ENCODE data around the gene VPS4A.
"Not testable (repeated sequence)": the region's sequence is repeated elsewhere in the genome, so short reads cannot be mapped to it uniquely, and the experiment has no call there.

VPS4A gene

DNA sequence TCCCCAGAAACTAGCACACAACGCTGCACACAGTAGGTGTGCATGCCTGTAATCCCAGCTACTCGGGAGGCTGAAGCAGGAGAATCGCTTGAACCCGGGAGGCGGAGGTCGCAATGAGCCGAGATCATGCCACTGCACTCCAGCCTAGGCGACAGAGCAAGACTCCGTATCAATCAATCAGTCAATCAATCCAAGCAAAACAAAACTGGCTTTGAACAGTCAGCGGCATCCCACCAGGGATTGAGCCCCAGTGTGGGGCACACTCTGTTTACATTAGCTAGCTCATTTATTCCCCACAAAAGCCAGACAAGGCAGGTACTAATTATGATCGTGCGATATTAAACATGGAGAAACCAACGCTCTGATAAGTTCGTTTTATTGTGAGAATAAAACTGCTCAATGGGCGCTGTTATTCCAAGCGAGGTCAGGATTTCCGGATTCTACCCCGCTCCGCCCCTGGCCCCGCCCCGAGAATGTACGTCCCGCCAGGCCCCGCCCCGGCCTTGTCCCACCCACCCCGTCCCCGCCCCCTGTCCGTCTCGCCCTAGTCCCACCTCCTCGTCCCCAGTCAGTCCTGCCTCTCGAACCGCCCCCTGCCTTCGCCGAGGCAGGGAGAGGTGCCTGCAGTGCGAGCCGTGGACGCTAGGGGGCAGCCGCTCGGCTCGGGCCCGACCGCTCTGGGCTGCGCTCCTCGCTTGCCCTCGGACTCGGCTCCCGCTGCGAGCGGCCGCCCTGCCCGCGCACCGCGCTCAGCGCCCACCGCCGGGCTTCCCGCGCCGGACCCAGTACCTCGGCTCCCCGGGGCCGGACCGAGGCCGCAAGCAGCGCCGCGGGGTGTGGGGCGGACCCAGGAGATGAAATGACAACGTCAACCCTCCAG lies at the start of gene VPS4A:
Gene VPS4A (plus strand): TSS at position 698 of the 880 bp plus-strand sequence. CDS start 162 bp downstream, at position 860.
- peak; percentile 66 to 94 for DNase-seq

DNA sequence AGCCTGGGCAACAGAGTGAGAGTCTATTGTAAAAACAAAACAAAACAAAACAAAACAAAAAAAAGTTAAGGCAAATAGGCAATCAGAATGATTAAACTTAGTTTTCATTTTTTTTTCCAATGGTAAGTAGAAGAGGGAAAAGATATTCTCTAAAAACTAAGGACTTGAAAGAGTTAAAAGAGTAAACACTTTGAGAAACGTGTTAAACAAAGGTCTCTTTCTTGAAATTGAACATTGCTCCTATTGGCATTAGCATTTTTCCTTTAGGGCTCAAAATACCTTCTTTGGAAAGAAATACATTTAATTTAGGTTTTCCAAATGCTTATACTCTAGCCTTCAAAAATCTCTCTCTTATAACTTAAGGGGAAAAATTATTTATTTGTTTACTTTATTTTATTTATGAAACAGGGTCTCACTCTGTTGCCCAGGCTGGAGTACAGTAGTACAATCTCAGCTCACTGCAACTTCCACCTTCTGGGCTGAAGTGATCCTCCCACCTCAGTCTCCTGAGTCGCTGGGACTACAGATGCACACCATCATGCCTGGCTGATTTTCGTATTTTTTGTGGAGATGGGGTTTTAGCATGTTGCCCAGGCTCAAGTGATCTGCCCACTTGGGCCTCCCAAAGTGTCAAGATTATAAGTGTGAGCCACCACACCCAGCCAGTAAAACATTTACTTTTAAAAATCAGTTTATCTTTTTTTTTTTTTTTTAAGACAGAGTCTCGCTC lies 44.7 kb upstream of the VPS4A start:
- DNase-seq, result no peak

DNA sequence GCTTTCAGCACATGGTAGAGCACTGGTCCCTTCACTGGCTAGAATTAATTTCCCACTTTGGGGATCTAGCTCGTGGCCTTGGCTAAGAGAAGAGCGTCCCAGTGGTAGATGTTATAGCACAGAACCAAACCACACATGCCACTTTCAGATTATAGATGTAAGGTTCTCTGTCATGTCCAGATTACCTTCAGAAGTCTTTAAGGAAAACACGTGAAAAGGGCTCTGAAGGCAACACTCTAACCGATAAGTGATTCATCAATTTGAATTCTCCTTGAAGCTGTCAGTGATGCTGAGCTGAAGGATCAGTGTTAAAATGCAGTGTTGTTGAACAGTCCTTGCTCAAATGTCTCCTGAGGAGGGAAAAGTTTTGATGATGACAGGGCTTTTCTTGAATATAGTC lies 43.5 kb upstream of the VPS4A start:
- no peak for DNase-seq

DNA sequence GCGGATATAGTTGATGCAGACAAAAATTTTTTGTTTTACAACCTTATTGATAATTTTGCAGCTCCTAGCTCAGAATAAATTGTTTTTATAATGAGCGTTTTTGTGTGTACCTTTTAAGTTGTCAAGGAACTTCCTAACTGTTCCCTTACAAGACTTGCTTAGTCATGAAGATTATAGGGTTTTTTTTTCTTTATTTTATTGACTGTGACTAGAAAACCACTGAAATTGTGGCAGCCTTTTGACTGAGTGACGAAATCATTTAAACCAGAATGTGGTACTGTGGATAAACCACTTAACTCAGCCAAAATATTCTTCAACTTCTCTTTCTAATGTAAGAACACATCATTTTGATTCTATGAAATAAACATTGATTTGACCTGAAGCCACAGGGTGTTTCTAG lies 40.8 kb upstream of the VPS4A start:
- no peak for DNase-seq

DNA sequence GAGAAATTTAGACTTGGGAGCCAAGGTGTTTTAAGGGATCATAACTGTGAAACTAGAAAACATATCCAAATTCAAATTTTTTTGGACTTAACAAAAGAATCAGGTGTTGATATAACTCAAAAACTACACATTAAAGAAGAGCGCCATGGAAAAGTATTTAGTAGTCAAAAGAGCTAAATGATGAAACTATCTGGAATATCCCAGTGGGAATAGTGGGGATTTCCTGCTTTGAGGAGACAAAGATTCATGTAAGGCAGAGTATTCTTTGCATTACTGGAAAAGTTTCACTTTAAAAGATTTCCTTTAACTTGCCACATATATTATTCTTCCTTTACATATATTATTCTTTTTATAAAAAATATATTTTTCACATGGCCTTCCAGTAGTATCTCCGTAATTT lies 40.3 kb upstream of the VPS4A start:
- no peak for DNase-seq

DNA sequence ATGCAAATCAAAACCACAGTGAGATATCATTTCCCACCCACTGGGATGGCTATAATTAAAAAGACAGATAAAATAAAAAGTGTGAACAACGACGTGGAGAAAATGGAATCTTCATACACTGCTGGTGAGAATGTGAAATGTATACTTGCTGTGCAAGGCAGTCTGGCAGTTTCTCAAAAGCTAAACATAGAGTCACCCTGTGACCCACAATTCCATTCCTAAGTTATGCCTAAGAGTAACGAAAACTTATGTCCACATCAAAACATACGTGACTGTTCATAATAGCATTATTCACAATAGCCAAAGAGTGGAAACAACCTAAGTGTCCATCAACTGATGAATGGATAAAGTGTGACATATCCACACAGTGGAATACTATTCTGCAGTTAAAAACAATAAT lies 38.1 kb upstream of the VPS4A start:
- DNase-seq, result no peak

DNA sequence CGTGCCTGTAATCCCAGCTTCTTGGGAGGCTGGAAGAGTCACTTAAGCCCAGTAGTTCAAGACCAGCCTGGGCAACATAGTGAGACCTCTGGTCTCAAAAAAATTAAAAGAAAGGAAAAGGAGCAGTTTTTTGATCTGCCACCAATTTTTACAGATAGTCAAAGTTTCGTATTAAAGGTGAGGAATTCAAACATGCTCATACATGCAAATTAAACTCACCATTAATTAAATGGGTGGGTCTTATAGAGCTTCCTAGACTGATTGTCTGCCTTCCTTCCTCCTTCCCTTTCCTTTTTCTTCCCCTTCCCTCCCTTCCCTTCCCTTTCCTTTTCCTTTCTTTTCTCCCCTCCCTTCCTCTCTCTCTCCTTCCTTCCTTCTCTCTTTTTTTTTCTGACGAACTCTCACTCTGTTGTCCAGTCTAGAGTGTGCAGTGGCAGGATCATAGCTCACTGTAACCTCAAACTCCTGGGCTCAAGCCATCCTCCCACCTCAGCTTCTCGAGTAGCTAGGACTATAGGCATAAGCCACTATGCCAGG lies 36.4 kb upstream of the VPS4A start:
- no peak for DNase-seq

DNA sequence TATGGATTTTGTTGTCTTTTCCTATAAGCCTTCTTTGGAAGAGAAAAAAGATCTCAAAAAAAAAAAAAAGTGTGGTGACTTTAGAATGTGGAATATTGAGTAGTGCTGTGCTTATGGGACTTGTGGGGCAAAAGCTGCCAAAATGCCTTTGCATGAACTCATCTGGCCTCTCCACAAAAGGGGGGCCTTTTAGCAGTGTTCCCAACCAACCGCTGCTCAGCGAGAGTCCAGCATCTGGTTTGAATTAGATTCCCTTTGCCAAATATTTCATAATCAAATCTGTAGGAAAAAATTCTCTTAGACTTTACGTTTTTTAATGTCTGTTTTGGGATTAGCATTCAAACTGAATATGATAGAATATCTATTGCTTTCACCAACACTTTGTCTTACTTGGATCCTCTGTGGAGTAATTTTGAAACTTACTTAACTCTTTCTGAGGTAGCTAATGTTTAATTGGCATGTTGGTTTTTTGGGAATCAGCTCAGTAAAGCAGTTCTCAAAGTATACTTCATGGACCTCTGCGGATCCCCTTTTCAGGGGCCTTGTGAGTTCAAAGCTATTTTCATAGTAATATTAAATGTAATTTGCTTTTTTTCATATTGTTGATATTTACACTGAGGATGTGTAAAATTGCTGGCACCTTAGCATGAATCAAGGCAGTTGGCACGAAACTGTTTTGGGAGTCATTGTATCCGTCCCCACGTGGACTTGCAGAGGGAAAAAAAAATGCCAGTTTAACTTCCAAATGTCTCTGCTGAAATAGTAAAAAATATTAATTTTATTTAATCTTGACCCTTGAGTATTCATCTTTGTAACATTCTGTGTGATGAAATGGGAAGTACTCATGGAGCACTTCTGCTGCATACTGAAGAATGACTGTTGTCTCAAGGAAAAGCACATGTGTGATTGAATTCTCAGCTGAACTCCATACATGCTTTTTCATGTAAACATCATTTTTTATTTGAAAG lies 34.7 kb upstream of the VPS4A start:
- no peak for DNase-seq

DNA sequence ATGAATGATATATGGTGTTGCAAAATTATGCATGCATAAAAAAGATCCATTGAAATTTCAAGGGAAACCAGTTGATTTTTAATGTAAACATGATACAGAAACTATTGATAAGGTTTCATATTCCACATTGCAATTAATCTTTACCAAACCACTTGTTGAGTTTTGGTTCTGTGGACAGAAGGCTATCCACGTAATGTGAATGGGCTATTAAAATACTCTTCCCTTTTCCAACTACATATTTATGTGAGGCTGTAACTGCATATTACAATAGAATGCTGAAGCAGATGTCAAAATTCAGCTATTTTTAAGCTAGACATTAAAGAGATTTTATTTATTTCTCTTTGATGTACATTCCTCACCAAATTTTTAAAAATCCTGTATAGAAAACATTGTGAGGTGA lies 33.7 kb upstream of the VPS4A start:
- no peak for DNase-seq

DNA sequence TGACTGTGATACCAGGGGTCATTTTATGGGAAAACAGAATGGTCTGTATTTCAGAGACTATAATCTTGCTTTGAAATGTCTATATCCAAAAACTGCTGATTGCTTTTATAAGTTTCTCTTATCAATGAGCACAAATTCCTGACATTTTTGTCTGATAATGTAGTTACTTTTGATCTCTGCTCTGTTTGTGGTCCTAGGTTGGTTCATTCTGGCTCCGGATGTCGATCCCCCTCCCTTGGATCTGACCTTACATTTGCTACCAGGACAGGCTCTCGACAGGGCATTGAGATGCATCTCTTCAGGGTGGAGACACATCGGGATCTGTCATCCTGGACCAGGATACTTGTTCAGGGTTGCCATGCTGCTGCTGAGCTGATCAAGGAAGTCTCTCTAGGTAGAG lies 27.3 kb upstream of the VPS4A start:
- DNase-seq, result no peak

DNA sequence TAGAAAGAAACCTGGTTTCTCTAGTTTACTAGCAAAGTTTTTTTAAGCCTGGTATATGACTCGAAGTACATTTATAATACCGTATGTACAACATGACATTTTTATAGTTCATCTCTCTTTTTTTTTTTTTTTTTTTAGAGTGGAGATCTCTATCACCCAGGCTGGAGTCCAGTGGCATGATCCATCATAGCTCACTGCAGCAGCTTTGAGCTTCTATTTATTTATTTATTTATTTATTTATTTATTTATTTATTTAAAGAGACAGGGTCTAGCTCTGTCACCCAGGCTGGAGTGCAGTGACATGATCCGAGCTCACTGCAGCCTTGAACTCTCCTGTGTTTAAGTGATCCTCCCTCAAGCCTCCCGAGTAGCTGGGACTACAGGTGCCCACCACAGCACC lies 25.9 kb upstream of the VPS4A start:
- no peak for DNase-seq

DNA sequence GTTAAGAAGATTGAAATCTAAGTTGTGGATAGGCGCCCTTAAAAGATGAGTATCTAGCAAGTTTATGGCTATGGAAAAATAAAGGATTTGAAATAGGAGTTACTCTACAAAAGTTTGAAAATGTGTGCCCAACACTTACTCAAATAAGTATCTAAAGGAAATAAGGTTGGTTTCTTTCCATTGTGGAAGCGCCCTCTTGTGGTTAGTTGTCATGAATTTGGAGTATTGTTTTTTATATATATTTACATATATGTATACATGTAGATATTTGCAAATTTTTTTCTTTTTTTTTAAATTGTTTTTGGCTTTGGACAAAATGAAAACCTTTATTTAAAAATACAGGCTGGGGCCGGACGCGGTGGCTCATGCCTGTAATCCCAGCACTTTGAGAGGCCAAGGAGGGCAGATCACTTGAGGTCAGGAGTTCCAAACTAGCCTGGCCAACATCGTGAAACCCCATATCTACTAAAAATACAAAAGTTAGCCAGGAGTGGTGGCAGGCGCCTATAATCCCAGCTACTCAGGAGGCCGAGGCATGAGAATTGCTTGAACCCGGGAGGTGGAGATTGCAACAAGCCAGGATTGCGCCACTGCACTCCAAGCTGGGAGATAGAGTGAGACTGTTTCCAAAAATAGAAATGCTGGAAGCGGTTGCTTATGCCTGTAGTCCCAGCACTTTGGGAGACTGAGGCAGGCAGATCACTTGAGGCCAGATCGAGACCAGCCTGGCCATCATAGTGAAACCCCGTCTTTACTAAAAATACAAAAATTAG lies 24.0 kb upstream of the VPS4A start:
- DNase-seq, result peak in 1 of 2 experiments; percentile 68

DNA sequence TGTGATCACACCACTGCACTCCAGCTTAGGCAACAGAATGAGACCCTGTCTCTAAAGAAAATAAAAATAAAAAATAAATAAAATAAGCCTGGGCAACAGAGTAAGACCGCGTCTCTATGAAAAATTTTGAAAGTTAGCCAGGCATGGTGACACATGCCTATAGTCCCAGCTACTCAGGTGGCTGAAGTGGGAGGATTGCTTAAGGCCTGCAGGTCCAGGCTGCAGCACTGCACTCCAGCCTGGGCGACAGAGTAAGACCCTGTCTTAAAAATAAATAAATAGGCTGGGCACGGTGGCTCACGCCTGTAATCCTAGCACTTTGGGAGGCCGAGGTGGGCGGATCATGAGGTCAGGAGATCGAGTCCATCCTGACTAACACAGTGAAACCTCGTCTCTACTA lies 19.5 kb upstream of the VPS4A start:
- not testable (repeated sequence) for DNase-seq

DNA sequence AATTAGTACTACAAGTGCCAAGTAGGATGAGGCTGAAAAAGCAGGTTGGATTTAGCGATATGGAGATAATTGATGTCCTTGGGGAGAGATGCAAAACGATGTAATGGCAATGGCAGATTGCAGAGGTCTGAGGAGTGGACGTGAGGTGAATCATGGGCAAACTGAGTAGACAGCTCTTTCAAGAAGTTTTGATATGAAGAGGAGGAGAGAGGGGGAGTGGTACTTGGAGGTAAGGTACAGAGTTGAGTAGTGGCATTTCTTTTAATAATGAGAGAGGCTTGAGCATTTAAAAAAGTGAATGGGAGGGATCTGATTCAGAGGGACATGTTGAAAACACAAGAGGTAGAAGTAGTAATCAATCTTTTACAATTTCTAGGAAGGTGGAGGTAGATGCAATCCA lies 17.7 kb upstream of the VPS4A start:
- no peak for DNase-seq

DNA sequence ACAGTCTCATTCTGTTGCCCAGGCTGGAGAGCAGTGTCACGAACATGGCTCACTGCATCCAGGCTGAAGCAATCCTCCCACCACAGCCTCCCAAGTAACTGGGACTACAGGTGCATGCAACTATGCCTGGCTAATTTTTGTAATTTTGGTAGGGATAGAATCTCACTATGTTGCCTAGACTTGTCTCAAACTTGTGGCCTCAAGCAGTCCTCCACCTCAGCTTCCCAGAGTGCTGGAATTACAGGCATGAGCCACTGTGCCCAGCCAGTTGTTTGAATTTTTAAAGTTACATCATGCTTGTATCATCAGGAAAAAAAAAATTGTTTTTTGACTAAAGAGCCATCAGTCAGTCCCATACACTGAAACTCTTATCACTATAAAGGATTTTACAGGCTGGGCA lies 17.1 kb upstream of the VPS4A start:
- no peak for DNase-seq

DNA sequence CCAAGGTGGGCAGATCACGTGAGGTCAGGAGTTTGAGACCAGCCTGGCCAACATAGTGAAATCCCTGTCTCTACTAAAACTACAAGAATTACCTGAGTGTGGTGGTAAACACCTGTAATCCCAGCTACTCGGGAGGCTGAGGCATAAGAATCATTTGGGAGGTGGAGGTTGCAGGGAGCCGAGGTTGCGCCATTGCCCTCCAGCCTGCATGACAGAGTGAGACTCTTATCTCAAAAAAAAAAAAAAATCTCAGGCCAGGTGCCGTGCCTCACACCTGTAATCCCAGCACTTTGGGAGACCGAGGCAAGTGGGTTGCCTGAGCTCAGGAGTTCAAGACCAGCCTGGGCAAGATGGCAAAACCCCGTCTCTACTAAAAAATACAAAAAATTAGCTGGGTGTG lies 14.4 kb upstream of the VPS4A start:
- DNase-seq, result not testable (repeated sequence)

DNA sequence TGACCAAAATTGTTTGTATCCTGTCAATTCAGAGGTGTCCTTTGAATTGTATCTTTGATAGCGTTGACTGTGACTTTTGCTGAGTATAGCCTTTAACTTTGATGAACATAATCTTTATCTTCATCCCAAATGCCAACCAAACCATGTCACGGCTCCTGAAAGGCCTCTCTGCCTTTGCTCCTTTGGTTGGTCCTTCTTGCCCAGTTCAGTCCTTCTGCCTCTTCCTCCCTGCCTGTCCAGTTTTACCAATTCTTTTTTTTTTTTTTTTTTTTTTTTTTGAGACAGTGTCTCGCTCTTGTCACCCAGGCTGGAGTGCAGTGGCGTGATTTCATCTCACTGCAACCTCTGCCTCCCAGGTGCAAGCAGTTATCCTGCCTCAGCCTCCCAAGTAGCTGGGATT lies 12.9 kb upstream of the VPS4A start:
- no peak for DNase-seq

DNA sequence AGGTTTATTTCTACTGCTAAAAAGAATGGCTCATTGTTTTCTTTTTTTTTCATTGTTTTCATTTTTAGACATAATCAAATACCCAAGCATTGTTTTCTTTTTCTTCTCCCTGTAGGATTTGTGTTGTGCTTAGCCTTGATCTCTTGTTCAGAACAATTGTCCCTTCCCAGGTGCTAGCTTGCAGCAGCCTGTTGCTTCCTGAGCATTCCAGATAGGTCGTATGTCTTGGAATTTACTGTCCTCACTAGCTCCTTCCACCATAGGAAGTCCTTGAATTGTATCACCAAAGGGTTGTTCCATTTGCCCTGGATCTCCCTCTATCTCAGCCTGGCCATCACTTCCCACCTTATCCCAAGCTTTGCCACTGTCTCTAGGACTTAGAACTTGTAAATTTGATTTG lies 10.0 kb upstream of the VPS4A start:
- no peak for DNase-seq

DNA sequence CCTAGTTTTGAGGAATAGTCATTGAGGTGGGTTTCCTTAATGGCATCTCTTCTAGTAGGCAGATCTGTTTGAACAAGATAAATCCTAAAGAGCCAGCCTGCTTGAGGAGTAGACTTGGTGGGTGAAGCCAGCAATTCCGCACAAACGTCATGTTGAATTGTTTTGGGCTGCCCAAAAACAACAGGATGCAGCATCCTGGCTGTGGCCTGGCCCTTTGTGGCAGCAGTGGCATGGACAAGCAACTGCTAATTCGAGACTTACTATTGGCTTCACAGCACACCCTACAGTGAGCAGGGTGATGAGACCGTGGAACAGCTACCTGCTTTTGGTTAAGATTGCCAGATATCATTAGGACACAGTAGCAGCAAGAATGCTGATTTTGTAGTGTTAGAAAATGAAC lies 9.3 kb upstream of the VPS4A start:
- no peak for DNase-seq

DNA sequence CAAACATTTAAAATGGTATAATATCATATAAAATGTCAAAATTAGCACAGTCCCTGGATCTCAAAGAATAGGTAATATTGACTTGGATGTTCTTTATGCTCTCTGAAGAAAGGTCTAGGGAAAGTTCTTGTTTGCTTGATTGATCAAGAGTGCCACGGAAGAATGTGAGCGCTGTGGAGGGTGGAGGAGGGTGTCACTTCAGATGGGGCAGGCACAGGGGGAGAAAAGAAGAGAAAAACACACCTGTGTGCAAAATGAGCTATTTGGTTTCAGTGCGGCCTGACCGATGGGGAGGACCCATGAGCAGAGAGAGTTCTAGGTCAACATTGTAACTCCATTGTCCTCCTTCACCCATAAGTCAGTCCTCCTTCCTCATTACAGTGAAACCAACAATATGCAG lies 8.8 kb upstream of the VPS4A start:
- no peak for DNase-seq

DNA sequence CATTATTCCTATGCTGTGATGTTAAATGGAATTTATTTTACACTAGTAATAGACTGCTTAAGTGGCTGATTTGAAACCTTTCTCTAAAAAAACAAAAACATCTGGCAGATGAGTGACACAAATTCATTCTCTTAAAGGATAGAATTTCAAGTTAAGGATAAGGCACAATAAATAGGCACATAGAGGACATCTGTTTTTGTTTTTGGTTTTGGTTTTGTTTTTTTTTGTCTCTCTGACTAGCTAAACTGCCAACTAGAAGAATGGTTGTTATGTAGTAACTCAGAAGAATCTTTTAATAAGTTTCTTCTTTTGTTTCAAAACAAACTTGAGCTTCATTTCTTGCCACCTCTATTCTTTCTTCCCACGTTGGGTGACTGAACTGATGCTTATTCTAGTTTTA lies 5.1 kb upstream of the VPS4A start:
- no peak for DNase-seq

DNA sequence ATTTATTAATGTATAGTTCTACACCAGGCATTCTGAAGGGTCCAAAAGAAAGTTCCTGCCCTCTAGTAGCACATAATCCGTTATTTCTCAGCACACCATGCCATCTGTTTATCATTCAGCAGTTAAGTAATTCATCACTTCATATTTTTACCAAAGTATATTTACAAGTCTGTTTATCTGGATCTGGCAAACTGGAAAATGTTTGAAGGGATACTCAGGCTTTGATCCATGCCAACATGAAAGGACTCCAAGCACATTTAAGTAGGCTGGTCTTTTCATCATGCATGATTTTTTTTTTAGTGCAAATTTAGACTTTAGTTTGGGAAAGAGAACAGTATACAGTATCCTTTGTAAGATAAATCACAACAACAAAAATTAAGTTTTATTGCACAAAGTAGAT lies 4.1 kb upstream of the VPS4A start:
- DNase-seq, result no peak

All from NCI-H526 (cell line).